Cardiac septum (tissue), 1 donor: ENCODE measurements around the gene ANKRD33B. TPM values are rescaled to one million over a fixed set of nuclear protein-coding genes. Genes with fewer than 3 reads are reported as not detected.

ENCODE experiments used
- DNase-seq: peaks from one replicate; pipeline ENCODE4 v3.0.0-alpha.2; 2020; ENCODE audit warnings: low spot score
- intact Hi-C: fragments of 100-400 bp; cut with DNase I; formaldehyde crosslinking; loops from one replicate; pipeline ENCODE4 v1.14.0; 2022
- total RNA-seq: library from RNA; stranded (reverse); fragmentation: NEBNext Ultra II Directional; extraction: Animal tissue kit (Norgen Biotek cat#: 25700); gene quantifications from one replicate; pipeline ENCODE4 v1.2.1, GENCODE V29; 2021
- donor health status: DM: no; HTN: no; CAD: no.

Gene ANKRD33B
- total RNA-seq, 1 donor from 2014 or later = 15.2 TPM

DNA sequence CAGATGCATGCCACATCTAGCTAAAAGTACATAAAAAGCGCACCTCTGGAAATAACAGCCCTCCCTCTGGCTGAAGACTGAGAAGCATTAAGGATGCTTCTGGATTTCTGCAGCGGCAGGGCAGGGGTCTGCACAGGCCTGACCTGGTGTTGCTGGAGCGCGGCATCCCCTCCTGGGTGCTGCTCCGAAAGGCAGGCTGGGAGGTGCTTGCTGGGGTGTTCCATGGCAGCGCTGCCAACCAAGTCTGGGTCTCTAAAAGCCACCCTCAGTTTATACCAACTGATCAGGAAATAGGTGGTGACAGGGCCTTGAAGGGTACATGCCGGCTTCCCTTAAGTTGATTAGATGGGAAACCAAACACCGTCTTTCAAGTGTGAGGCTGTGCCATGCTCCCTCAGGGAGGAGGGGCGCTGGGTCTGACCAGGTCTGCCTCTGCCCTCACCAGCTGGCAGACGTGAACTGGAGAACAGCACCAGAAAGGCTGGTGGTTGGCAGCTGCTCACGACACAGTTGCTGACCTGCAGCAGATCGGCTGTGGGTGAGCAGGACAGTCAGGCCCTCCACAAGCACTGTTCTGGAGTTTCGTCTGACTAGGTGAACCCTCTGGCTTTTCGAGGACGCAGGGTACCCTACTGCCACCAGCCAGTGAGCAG is 115.6 kb downstream of the ANKRD33B start:
- intact Hi-C loops = no loop called here
- DNase-seq = no peak

DNA sequence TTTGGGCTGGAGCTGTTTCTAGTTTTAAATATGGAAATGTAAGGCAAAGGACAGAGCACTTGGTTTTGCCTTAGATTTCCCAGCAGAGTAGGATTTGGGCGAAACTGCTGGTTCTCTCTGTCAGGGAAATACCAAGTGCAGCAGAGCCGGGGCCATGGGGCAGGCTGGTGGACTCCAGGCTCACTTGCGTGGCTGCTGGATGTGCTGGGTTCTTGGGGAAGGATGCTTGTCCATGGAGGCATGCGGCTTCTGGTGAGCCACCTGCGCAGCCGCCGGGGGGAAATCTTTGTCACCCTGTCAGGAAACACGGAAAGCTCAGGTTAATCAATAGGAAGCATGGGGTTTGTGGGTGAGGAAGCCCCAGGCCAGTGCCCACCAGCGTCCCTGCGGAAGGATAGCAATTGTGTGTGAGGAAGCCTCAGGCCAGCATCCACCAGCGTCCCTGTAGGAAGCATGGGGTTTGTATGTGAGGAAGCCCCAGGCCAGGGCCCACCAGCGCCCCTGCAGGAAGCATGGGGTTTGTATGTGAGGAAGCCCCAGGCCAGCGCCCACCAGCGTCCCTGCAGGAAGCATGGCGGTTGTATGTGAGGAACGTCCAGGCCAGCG is 117.1 kb downstream of the ANKRD33B start:
- no peak for DNase-seq
- intact Hi-C loops = no loop called here

DNA sequence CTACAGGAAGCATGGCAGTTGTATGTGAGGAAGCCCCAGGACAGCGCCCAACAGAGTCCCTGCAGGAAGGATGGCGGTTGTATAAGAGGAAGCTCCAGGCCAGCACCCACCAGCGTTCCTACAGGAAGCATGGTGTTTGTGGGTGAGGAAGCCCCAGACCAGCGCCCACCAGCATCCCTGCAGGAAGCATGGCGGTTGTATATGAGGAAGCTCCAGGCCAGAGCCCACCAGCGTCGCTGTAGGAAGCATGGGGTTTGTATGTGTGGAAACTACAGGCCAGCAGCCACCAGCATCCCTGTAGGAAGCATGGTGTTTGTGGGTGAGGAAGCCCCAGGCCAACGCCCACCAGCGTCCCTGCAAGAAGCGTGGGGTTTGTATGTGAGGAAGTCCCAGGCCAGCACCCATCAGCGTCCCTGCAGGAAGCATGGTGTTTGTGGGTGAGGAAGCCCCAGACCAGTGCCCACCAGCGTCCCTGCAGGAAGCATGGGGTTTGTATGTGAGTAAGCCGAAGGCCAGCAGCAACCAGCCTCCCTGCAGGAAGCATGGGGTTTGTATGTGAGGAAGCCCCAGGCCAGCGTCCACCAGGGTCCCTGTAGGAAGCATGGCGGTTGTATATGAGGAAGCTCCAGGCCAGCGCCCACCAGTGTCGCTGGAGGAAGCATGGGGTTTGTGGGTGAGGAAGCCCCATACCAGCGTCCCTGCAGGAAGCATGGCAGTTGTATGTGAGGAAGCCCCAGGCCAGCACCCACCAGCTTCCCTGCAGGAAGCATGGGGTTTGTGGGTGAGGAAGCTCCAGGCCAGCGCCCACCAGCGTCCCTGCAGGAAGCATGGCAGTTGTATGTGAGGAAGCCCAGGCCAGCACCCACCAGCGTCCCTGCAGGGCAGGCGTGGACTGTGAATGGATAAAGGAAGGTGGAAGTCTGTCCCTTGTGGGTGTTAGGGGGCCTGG is 118.1 kb downstream of the ANKRD33B start:
- no peak for DNase-seq
- intact Hi-C loops = no loop called here

DNA sequence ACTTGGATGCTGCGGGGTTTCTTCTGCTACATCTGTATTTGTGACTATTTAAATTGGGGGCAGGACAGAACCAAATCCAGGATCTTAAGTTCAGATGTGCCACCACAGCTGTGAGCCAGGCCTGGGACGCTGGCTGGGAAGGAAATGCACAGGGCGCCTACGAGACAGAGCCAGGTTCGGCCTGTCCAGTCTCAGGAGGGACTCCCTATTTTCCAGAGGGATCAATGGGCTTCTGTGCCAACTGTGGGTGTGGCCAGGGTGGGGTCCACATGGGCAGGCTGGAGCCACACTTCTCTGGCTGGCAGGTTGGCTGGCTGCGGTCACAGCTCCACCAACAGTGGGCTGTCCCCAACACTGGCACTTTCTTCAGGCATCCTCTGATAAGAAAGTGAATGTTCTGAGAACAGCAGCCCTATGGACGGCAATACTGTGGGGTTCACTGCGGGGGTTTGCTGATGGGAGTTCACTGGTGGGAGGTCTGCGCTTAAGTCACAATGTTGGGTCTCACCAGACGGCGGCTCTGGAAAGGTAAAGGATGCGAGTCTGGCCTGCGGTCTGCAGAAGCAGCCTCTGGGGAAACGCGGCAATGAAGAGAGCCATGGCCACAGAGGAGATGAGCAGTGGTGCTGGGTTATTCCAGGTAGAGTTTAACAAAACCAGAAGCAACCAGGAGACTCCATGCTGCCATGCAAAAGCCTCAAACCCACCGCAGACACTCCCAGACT is 119.1 kb downstream of the ANKRD33B start:
- intact Hi-C loops = no loop called here
- no peak for DNase-seq

DNA sequence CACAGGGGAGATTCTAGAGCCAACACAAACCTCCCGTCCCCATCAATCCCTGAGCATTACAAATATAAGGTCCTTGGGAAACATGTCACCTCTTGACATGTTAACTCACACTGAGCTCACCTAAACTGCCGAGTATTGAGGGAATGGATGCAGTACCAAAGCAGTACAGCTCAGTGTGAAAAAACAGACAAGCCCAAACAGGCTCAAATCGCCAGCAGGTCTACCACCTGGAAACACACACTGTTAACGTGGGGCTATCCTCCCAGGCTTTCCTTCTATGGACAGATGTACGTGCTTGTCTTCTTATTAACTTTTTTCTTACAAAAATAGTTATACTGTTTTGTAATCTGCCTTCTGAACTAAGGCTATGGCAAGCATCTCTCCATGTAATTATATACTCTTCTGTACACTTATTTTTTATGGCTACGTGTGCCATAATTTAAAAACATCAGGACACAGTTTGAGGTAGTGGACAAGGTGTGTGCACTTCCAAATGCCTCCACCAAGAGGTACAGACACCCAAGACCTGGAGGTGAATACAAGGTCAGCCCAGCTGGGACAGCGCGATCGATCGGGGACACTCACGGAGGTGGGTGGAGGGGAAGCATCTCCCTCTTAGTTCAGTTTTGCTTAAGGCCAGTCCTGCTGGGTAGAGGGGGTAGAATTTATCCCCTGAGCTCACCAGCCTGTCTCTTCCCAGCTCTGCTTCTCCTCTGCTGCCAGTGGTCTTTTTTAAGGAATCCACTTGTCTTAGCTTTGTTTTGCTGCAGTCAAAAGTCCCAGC is 120.6 kb downstream of the ANKRD33B start:
- no peak for DNase-seq
- intact Hi-C loops = no loop called here

DNA sequence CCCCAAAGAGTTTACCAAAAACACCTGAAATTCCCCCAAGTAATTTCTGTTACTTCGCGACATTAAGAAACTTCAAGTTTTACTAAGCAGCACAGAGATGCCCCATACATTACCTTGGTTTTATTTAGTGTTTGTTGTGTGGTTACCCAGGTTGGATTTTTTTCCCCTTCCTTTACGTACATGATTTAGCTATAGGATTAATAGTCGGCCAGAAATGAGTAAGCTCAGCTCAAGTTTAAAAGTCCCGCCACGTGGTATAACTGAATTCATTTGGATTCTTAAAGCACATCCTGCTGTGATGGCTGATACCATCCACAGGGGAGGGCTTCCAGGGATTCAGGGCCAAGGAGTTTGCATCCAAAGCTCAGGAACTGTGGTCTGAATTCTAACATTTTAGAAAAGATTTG is 121.2 kb downstream of the ANKRD33B start:
- intact Hi-C loops = no loop called here
- DNase-seq = no peak

DNA sequence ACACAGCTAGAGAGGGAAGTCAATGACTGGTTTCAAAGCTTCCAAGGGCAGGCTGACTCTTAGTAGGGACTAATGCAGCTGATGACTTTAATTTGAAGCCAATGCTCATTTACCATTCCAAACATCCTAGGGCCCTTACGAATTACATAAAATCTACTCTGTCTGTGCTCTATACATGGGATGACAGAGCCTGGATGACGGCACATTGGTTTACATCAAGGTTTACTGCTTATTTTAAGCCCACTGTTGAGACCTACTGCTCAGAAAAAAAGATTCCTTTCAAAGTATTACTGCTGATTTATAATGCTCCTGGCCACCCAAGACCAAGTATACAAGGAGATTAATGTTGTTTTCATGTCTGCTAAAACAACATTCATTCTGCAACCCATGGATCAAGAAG is 123.0 kb downstream of the ANKRD33B start:
- DNase-seq = no peak
- intact Hi-C loops = no loop called here

DNA sequence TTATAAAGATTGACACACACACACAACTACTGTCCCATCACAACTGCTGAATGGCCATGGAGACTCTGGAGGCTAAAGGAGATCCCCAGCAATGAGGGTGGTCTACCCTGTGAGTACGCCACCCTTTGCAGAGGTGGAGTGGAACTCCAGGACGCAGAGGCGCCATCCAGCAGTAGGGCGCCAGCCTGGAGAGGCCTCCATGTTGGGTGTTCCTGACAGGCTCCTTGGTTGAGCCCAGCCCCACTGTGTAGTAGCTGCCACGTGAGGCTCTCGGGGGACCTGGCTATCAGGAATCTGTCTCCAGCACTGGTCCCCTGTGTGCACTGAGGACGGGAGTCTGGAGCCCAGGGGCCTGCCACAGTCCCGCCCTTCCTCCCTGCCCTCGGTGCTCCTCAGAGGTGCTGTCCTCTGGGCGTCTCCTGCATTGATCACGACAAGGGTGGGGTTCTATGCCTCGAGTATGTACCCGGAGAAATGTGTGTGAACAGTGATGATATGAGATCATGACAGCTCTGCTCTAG is 124.8 kb downstream of the ANKRD33B start:
- intact Hi-C loops = no loop called here

DNA sequence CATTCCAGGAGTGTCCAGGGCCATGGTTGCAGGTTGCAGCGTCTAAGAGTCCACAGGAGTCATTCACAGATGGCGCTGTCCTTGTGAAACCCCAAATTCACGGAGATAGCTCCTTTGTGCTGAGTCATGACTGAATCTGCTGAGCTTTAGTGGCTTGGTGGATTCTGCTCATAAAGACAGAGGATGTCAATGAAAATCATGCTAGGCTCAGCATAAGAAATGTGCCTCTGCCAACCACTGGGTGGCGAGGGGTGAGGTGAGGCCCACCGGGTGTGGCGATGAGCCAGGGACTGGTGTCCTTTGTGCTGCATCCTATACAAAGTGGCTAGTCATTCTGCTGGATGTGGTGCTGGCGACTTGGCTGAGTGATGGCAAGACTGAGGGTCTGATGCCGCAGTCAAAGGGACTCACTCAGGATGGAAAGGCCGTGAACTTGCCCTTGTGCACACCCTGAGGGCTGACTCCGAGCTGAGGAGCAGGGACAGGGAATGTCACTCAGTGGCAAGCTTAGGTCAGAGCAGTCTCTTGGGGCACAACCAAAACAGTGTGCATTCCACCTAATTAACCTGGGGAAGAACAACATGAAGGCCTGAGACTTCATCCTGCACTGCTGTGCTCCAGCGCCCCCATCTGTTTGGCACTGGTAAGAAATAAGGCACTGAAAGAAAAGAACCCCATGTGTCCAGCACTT is 125.7 kb downstream of the ANKRD33B start:
- intact Hi-C loops = loop anchor here (5.0 to 10.0 kb wide), 2 partner anchors 493 to 1035 kb away; no protein-coding TSS in a partner anchor

More for the DNA sequence above, 124.8 kb downstream of the ANKRD33B start:
- DNase-seq = no peak

DNA sequence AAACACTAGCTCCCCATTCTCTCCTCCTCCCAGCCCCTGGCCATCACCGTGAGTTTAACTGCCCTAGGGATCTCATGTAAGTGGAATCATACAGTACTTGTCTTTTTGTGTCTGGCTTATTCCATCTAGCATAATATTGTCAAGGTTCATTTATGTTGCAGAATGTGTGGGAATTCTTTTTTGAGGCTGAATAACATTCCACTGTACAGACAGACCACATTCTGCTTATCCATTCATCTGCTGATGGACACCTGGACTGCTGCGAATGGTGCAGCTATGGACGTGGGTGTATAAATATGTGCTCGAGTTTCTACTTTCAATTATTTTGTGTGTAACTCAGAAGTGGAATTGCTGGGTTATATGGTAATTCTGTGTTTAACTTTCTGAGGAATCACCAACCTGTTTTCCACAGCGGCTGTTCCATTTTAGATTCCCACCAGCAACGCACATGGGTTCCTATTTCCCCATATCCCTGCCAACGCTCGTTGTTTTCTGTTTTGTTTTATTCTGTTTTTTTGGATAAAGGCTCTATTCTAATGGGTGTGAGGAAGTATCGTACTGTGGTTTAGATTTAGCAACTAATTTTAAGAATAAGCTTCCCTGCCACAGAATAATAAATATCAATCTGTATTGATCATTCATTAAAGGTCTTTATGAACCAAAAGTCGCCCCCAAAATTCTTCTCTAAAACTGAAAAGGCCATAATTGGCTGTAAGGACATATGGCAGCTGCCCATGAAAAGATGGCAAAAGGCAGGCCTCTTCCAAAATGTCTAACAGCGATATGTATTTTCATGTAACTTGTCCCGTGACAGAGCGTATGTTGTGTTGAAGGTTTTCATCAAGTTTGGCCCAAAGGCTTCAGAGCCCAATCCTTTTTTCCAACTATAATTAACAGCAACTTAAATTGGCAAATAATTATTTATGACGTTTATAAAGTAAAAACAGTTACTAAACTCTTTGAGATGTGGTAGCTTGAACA is 126.9 kb downstream of the ANKRD33B start:
- intact Hi-C loops = loop anchor here (5.0 to 10.0 kb wide), 2 partner anchors 492 to 1034 kb away; no protein-coding TSS in a partner anchor
- DNase-seq = no peak

More for the DNA sequence above, 125.7 kb downstream of the ANKRD33B start:
- DNase-seq = no peak

DNA sequence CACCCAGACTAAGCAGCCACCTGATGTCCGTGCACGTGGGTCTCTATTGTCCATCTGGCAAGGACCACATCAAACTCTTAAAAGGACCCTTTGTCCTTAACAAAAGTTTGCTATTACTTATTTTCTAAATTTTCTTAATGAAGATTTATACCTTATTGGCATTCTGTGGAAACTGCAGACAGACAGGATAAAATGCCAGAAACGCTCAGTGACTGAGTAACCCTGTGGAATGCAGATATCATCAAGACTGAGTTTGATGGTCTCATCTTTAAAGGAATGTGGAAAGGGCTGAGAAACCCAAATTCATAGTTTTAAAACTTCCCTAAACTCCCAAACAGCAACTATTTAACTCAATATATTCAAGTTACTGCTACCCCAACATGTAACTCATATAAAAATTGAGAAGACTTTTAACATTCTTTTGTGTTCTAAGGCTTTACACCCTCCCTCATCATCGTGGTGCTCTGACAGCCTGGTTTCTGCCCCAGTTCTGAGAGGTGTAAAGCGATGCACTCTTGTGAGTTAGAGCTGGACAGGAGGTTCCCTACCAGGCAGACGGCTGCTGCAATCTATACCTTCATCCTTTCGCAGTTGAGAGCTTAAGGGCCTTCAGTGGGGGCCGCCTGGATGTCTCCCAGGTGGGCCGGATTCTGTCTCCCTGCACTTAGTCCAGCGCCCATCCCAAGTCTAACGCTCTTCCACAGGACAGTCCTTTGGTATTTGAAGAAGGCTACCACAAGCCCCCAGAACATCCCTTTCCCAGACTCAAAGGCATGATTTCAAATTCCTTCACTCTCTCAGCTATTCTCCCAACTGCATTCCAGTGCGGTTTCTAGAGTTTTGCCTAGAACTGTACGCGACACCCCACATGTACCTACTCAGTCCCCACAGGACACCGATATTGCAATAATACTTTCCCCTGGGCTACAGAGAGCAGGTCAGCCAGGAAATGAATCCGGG is 128.2 kb downstream of the ANKRD33B start:
- intact Hi-C loops = loop anchor here (5.0 to 10.0 kb wide), 2 partner anchors 490 to 1033 kb away; no protein-coding TSS in a partner anchor

DNA sequence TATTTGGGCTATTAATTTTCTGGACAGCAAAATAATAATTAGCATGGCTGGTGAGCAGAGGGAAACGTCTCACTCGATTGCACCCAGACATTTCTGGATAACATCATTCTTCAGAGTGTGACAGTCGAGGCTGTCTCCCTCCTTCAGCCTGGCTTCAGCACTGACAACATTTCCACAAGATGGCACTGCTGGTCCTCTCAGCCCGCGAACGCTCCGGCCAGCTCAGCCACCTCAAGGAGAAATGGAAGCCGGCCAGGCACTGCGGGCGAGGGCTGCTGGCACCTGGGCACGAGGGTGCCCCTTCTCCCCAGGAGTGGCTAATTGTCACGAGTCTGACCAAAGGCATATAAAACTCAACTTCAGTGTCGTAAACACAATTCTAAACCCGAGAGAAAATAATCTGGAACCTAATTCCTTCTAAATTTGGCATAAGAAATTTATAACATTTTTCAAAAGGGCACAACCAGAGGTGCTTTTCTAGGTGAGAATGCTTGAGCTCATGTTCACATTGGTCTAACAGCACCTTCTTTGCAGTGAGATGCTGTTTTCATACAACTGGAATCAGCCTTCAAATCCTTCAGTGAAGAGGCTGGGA is 131.3 kb downstream of the ANKRD33B start:
- intact Hi-C loops = loop anchor here (5.0 to 10.0 kb wide), 3 partner anchors 162 to 1327 kb away; no protein-coding TSS in a partner anchor
- peak; percentile 88 for DNase-seq

More for the DNA sequence above, 128.2 kb downstream of the ANKRD33B start:
- no peak for DNase-seq

DNA sequence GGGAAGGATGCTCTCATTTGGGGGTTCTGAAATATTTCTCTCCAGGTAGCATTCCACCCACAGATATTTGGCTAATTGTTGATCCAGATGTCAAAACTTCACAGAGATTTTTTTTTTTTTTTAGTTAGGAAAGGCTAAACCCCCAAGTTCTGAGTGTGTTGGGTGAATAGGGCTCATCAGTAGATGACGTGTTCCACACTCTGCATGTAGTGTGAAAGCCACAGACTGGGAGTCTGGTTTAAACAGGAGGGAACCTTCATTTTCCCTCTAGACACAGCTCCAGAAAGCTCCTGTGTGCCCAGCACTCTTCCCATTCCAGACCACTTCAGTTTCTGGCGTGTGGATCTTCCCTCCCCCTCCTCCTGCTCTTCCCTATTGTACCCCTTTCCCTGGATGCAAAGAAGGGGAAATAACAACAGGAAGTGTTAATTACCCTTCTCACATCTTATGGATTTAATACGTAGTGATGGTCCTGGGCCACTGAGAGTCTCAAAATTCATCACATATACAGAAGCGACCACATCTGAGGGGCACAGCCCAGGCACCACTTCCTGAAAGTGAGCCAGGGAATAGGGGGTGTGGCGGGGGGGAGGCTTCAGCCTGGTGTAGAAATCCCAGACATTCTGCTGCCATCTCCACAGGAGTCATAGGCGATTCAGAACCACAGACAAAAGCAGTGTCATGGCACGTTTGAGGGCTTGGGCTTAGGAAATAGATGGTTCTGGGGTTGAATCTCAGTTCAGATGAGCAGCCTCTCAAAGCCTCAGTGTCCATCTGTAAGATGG is 132.1 kb downstream of the ANKRD33B start:
- DNase-seq = no peak
- intact Hi-C loops = loop anchor here (5.0 to 10.0 kb wide), 3 partner anchors 161 to 1326 kb away; no protein-coding TSS in a partner anchor

DNA sequence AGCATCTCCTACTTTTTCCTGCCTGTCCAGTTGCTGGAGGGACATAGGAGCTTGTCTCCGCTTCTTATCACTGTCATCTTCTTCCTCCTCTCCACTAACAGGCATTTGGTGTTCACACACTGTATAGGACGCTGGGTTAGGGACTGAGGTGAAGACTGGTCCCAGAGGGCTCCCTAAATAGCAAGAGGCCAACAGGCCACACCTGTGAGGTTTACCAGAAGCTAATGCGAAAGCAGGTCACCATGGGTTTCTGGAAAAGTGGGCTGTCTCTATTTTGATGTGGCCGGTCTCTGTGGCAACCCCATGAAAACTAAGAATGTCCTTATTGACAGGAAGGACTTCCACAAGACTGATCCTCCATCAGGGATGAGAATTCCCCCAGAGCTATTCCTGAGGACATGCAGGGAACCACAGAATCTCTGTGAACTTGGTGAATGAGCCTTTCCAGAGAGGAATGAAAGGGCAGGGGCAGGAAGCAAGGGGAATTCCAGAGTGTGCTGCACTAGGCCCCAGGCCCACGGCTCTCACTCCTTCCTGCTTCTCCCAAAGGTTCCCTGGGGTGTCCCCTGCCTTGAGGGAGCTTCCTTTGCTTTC is 135.5 kb downstream of the ANKRD33B start:
- intact Hi-C loops = loop anchor here (5.0 to 10.0 kb wide), 3 partner anchors 158 to 1323 kb away; no protein-coding TSS in a partner anchor
- no peak for DNase-seq
